Measurements from ENCODE around the gene LAMC1.

- TF ChIP-seq CTCF (conservative IDR thresholded peaks at IDR 0.05; ENCODE audit: low read depth, low read length) (no peak), FOS (IDR thresholded peaks at IDR 0.05; ENCODE audit: low read depth, low read length) (no peak), RCOR1 (IDR thresholded peaks at IDR 0.05; ENCODE audit: insufficient replicate concordance, low read length) (no peak), POLR2A (IDR thresholded peaks at IDR 0.05; ENCODE audit: low read depth, low read length) (no peak), MAFK (IDR thresholded peaks at IDR 0.05; ENCODE audit: low read depth, low read length) (no peak), CEBPB (IDR thresholded peaks at IDR 0.05; ENCODE audit: low read depth, low read length) (no peak)
Measured at GRCh38 chr1:183098317-183098716, 75.1 kb downstream of the LAMC1 start.

All from IMR-90 (cell line).